Neuronal stem cell (in vitro differentiated cells): ENCODE data around the gene SLC6A3.
A peak's percentile ranks its signal among the peaks of the same experiment; 100 is the strongest.

ENCODE experiments used
- DNase-seq: peaks from one replicate; pipeline ENCODE4 v3.0.0-alpha.2; 2013; ENCODE audit warnings: low spot score
- H2AFZ ChIP-seq: one replicate; pipeline ENCODE4 v1.6.1; 2013; ENCODE audit warnings: mild to moderate bottlenecking, low read length, inconsistent platforms
- H2AK5ac ChIP-seq: 2 replicates; pipeline ENCODE4 v1.6.1; 2013; ENCODE audit warnings: low read depth, mild to moderate bottlenecking, inconsistent platforms, low read length, moderate library complexity, mixed read lengths
- H2BK120ac ChIP-seq: 2 replicates; pipeline ENCODE4 v1.6.1; 2013; ENCODE audit warnings: low read depth, mild to moderate bottlenecking, inconsistent platforms, low read length, moderate library complexity, mixed read lengths
- H2BK12ac ChIP-seq: one replicate; pipeline ENCODE4 v1.6.1; 2013; ENCODE audit warnings: low read length, inconsistent platforms
- H2BK15ac ChIP-seq: 2 replicates; pipeline ENCODE4 v1.6.1; 2013; ENCODE audit warnings: mild to moderate bottlenecking, low read length, inconsistent platforms, mixed read lengths
- H2BK5ac ChIP-seq: one replicate; pipeline ENCODE4 v1.6.1; 2013; ENCODE audit warnings: inconsistent platforms, mild to moderate bottlenecking, low read length, moderate library complexity
- H3K14ac ChIP-seq: one replicate; pipeline ENCODE4 v1.6.1; 2013; ENCODE audit warnings: low read length, inconsistent platforms
- H3K18ac ChIP-seq: 2 replicates; pipeline ENCODE4 v1.6.1; 2013; ENCODE audit warnings: low read length, inconsistent platforms
- H3K23ac ChIP-seq: 2 replicates; pipeline ENCODE4 v1.6.1; 2013; ENCODE audit warnings: low read depth, mild to moderate bottlenecking, mixed read lengths, low read length, inconsistent platforms; ENCODE audit not compliant: poor library complexity
- H3K27ac ChIP-seq: replicated peaks from 3 replicates; pipeline ENCODE4 v1.5.1; 2013; ENCODE audit warnings: low read length, inconsistent platforms
- H3K27me3 ChIP-seq, 3 experiments: 2 replicates each; pipeline ENCODE4 v1.6.1; 2013; ENCODE audit warnings: low read length in 3 of 3, mild to moderate bottlenecking in 2 of 3, inconsistent platforms in 1 of 3, low read depth in 1 of 3, mixed read lengths in 1 of 3, moderate library complexity in 1 of 3; ENCODE audit not compliant: control insufficient read depth in 3 of 3, insufficient read depth in 3 of 3
- H3K36me3 ChIP-seq, 2 donors: replicated peaks in 1 of 2; 2 replicates each; pipeline ENCODE4 v1.6.1; 2013; ENCODE audit warnings: low read length in 2 of 2; ENCODE audit not compliant: control insufficient read depth in 2 of 2, insufficient read depth in 2 of 2
- H3K4ac ChIP-seq: 2 replicates; pipeline ENCODE4 v1.6.1; 2013; ENCODE audit warnings: inconsistent platforms, mild to moderate bottlenecking, low read length, moderate library complexity
- H3K4me1 ChIP-seq, 2 donors: 1 replicate in 1 of 2; 2 replicates in 1 of 2; pipeline ENCODE4 v1.6.1; 2013; ENCODE audit warnings: low read length in 2 of 2, low read depth in 1 of 2; ENCODE audit not compliant: control insufficient read depth in 2 of 2, insufficient read depth in 1 of 2
- H3K4me2 ChIP-seq: one replicate; pipeline ENCODE4 v1.6.1; 2013; ENCODE audit warnings: mild to moderate bottlenecking, low read length, inconsistent platforms; ENCODE audit not compliant: insufficient read depth, poor library complexity, severe bottlenecking
- H3K4me3 ChIP-seq, 2 donors: 2 replicates each; pipeline ENCODE4 v1.5.1; 2013; ENCODE audit warnings: low read length in 2 of 2, mild to moderate bottlenecking in 2 of 2, inconsistent platforms in 1 of 2, moderate library complexity in 1 of 2
- H3K79me1 ChIP-seq: one replicate; pipeline ENCODE4 v1.6.1; 2013; ENCODE audit warnings: low read depth, mild to moderate bottlenecking, inconsistent platforms, low read length, moderate library complexity
- H3K9ac ChIP-seq: one replicate; pipeline ENCODE4 v1.6.1; 2013; ENCODE audit warnings: mild to moderate bottlenecking, low read depth, low read length, inconsistent platforms; ENCODE audit not compliant: poor library complexity
- H3K9me3 ChIP-seq, 2 donors: replicated peaks in 1 of 2; 2 replicates each; pipeline versions ENCODE3 to v1.6.1; 2013; ENCODE audit warnings: low read length in 2 of 2, mild to moderate bottlenecking in 2 of 2, inconsistent platforms in 1 of 2, low read depth in 1 of 2, mixed read lengths in 1 of 2, moderate library complexity in 1 of 2; ENCODE audit not compliant: control insufficient read depth in 2 of 2, insufficient read depth in 1 of 2
- H4K8ac ChIP-seq: one replicate; pipeline ENCODE4 v1.6.1; 2013; ENCODE audit warnings: low read depth, mild to moderate bottlenecking, inconsistent platforms, low read length, moderate library complexity
- H4K91ac ChIP-seq: one replicate; pipeline ENCODE4 v1.6.1; 2013; ENCODE audit warnings: low read length, low read depth, mild to moderate bottlenecking, inconsistent platforms; ENCODE audit not compliant: poor library complexity
- WGBS, 2 donors: extraction: QIAGEN DNeasy Blood & Tissue Kit; methylation state at CpG; one replicate each; pipeline ENCODE4 v1.1.7; 2013; ENCODE audit warnings: missing lambda C conversion rate in 2 of 2, mixed read lengths in 1 of 2; ENCODE audit not compliant: insufficient read length in 2 of 2, insufficient replicate concordance in 1 of 2; ENCODE audit errors: extremely low coverage in 2 of 2; 5-methylcytosine and 5-hydroxymethylcytosine counted together

Gene SLC6A3

GRCh38 chr5:1418238-1418920 lies 26.9 kb downstream of the SLC6A3 start:
- WGBS, 2 donors = 100% methylated on average over 2 of the region's 2 CpGs; no CpG with 5 or more reads in 1 of the 2 donors
- no peak overlapping the region for H2AFZ ChIP-seq

GRCh38 chr5:1417586-1418225 lies 27.5 kb downstream of the SLC6A3 start:
- H3K9me3 ChIP-seq = peaks cover 0 to 4% of the 10 kb centered on the region in 2 donors
- H3K4ac ChIP-seq = no peak overlapping the region
- no peak overlapping the region for H3K9ac ChIP-seq
- H2BK120ac ChIP-seq = no peak overlapping the region
- H2BK5ac ChIP-seq = no peak overlapping the region
- H3K27me3 ChIP-seq = peaks cover 0 to 15% (median 0%) of the 10 kb centered on the region in 3 experiments
- no peaks in the 10 kb centered on the region for H3K36me3 ChIP-seq
- no peak overlapping the region for H3K18ac ChIP-seq
- no peak overlapping the region for H3K4me3 ChIP-seq
- H3K14ac ChIP-seq = no peak overlapping the region
- no peak for DNase-seq
- no peaks in the 10 kb centered on the region for H3K4me1 ChIP-seq
- H2AK5ac ChIP-seq = peak overlapping the region; percentile 18
- H3K23ac ChIP-seq = peak overlapping the region; percentile 65
- H2BK15ac ChIP-seq = no peak overlapping the region
- H2AFZ ChIP-seq = no peak overlapping the region
- no peak overlapping the region for H3K27ac ChIP-seq
- H4K8ac ChIP-seq = no peak overlapping the region
- H3K4me2 ChIP-seq = no peak overlapping the region
- H3K79me1 ChIP-seq = no peaks in the 10 kb centered on the region
- WGBS, 2 donors = no CpG with 5 or more reads among the region's 6 CpGs
- H2BK12ac ChIP-seq = peak overlapping the region; percentile 88
- H4K91ac ChIP-seq = no peak overlapping the region

More at GRCh38 chr5:1418238-1418920, 26.9 kb downstream of the SLC6A3 start:
- H3K9ac ChIP-seq = peak overlapping the region; percentile 30
- no peaks in the 10 kb centered on the region for H3K36me3 ChIP-seq
- H3K18ac ChIP-seq = no peak overlapping the region
- peak overlapping the region; percentile 6 for H4K8ac ChIP-seq
- DNase-seq = no peak
- H2BK5ac ChIP-seq = no peak overlapping the region
- no peaks in the 10 kb centered on the region for H3K4me1 ChIP-seq
- peak overlapping the region; percentile 88 for H2BK12ac ChIP-seq
- H3K79me1 ChIP-seq = no peaks in the 10 kb centered on the region
- H3K14ac ChIP-seq = no peak overlapping the region
- H3K23ac ChIP-seq = peak overlapping the region; percentile 65
- H3K4ac ChIP-seq = no peak overlapping the region
- no peak overlapping the region for H3K4me2 ChIP-seq
- no peak overlapping the region for H2AK5ac ChIP-seq
- H2BK120ac ChIP-seq = no peak overlapping the region
- peaks cover 0 to 11% (median 0%) of the 10 kb centered on the region in 3 experiments for H3K27me3 ChIP-seq
- no peak overlapping the region for H4K91ac ChIP-seq
- H2BK15ac ChIP-seq = no peak overlapping the region
- peaks cover 0 to 4% of the 10 kb centered on the region in 2 donors for H3K9me3 ChIP-seq
- no peak overlapping the region for H3K27ac ChIP-seq
- H3K4me3 ChIP-seq = no peak overlapping the region

- WGBS, 2 donors = no CpG with 5 or more reads among the region's 12 CpGs
- Histone ChIP-seq H3K14ac (no peak overlapping the region), H3K9ac (peak overlapping the region; percentile 9), H3K4me2 (no peak overlapping the region), H3K18ac (no peak overlapping the region), H3K27me3 (peaks cover 0 to 22% (median 0%) of the 10 kb centered on the region in 3 experiments), H3K23ac (peak overlapping the region; percentile 56), H2BK120ac (no peak overlapping the region), H2AFZ (no peak overlapping the region), H2AK5ac (no peak overlapping the region), H3K36me3 (no peaks in the 10 kb centered on the region), H2BK5ac (no peak overlapping the region), H2BK15ac (no peak overlapping the region), H4K8ac (no peak overlapping the region), H3K79me1 (no peaks in the 10 kb centered on the region), H3K27ac (no peak overlapping the region), H2BK12ac (no peak overlapping the region), H3K4me3 (peak overlapping the region in 1 of 2 donors; percentile 39), H3K4me1 (no peaks in the 10 kb centered on the region), H3K4ac (no peak overlapping the region), H4K91ac (no peak overlapping the region), H3K9me3 (peaks cover 0 to 4% of the 10 kb centered on the region in 2 donors)
- DNase-seq = no peak
Observed at GRCh38 chr5:1416856-1417469, 28.3 kb downstream of the SLC6A3 start.
